NB4 (cell line): ENCODE results near the gene ADAM12.

Experiments
- MYC ChIP-seq: IDR thresholded peaks from 2 replicates; pipeline ENCODE4 v1.6.1; 2011; ENCODE audit warnings: low read depth, low read length
- POLR2A ChIP-seq: IDR thresholded peaks from 2 replicates; pipeline ENCODE4 v1.6.1; 2011; ENCODE audit warnings: mild to moderate bottlenecking; ENCODE audit not compliant: insufficient read length; ENCODE audit errors: extremely low read depth
- TF ChIP-seq, protein P1 (sequence below): IDR thresholded peaks from one replicate; pipeline ENCODE4 v1.5.1; 2012; ENCODE audit warnings: low read depth, low read length
- TF ChIP-seq, protein P2 (sequence below): IDR thresholded peaks from 2 replicates; pipeline ENCODE4 v1.6.1; 2011; ENCODE audit warnings: low read depth, low read length

DNA sequence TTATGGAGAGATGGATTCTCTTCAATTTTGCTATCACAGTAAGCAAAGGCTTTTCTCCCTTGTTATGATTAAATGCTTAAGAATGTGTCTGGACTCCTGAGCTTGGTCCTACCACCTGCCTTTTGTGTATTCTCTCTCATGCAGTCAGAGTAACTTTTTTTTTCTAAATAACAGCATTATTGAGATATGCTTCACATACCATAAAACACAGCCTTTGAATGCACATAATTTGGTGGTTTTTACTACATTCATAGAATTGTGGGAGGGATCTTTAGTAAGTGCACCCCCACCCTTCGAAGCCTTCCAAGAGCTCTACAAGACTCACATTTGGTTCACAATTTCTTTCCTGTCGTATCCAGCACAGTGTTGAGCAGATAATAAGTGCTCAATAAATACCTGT is 175.5 kb downstream of the ADAM12 start:
- TF ChIP-seq, protein P1, sequence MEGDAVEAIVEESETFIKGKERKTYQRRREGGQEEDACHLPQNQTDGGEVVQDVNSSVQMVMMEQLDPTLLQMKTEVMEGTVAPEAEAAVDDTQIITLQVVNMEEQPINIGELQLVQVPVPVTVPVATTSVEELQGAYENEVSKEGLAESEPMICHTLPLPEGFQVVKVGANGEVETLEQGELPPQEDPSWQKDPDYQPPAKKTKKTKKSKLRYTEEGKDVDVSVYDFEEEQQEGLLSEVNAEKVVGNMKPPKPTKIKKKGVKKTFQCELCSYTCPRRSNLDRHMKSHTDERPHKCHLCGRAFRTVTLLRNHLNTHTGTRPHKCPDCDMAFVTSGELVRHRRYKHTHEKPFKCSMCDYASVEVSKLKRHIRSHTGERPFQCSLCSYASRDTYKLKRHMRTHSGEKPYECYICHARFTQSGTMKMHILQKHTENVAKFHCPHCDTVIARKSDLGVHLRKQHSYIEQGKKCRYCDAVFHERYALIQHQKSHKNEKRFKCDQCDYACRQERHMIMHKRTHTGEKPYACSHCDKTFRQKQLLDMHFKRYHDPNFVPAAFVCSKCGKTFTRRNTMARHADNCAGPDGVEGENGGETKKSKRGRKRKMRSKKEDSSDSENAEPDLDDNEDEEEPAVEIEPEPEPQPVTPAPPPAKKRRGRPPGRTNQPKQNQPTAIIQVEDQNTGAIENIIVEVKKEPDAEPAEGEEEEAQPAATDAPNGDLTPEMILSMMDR = no peak
- TF ChIP-seq POLR2A (no peak), MYC (no peak)
- TF ChIP-seq, protein P2, sequence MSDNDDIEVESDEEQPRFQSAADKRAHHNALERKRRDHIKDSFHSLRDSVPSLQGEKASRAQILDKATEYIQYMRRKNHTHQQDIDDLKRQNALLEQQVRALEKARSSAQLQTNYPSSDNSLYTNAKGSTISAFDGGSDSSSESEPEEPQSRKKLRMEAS = no peak
